Gastrocnemius medialis (tissue), 4 donors: ENCODE results near the gene F13A1. TPM values are rescaled to one million over a fixed set of nuclear protein-coding genes. Genes with fewer than 3 reads are reported as not detected.

Experiments used
- ATAC-seq, 2 donors: fragments of 150-250 bp; one replicate each; pipeline ENCODE4 v1.9.1; 2016
- DNase-seq, 2 donors: peaks; one replicate each; pipeline ENCODE4 v3.0.0-alpha.2; 2019
- H3K27ac ChIP-seq, 4 donors: fragments of 200-600 bp; sonication (generic); 1 replicate in 1 of 4; 2 replicates in 3 of 4; pipeline ENCODE4 v1.5.1; 2016 to 2018; ENCODE audit warnings: mild to moderate bottlenecking in 2 of 4, moderate library complexity in 1 of 4
- H3K27me3 ChIP-seq, 3 donors: fragments of 200-600 bp; sonication (generic) in 2 of 3; 1 replicate in 1 of 3; 2 replicates in 2 of 3; pipeline versions ENCODE4 v1.5.1 to v1.6.0; 2016 to 2019; ENCODE audit warnings: mild to moderate bottlenecking in 1 of 3, moderate library complexity in 1 of 3
- H3K36me3 ChIP-seq, 2 donors: fragments of 200-600 bp; sonication (generic) in 1 of 2; one replicate each; pipeline ENCODE4 v1.5.1; 2017 to 2018
- H3K4me1 ChIP-seq, 2 donors: fragments of 200-600 bp; sonication (generic) in 1 of 2; one replicate each; pipeline ENCODE4 v1.5.1; 2016 to 2017; ENCODE audit warnings: mild to moderate bottlenecking in 2 of 2
- H3K4me3 ChIP-seq, 4 donors: fragments of 200-600 bp; sonication (generic) in 3 of 4; 1 replicate in 1 of 4; 2 replicates in 3 of 4; pipeline ENCODE4 v1.5.1; 2016 to 2019; ENCODE audit warnings: mild to moderate bottlenecking in 2 of 4
- H3K9me3 ChIP-seq, 3 donors: fragments of 200-600 bp; sonication (generic) in 2 of 3; 1 replicate in 1 of 3; 2 replicates in 2 of 3; pipeline ENCODE4 v1.5.1; 2016 to 2019
- POLR2A ChIP-seq, 2 donors: fragments of 450-650 bp; IDR thresholded peaks; one replicate each; pipeline ENCODE4 v1.6.1; 2017; ENCODE audit warnings: antibody characterized with exemption in 2 of 2, mild to moderate bottlenecking in 2 of 2, moderate library complexity in 2 of 2
- in situ Hi-C, 4 donors: fragments of 200-750 bp; cut with MboI; loops; one replicate each; pipeline versions ENCODE4 v1.15.0 to v1.8.0; 2017; ENCODE audit warnings: low sequenced_read_pairs in 4 of 4
- intact Hi-C: fragments of 100-400 bp; cut with DNase I; formaldehyde crosslinking; loops from one replicate; pipeline ENCODE4 v1.15.1; 2023; ENCODE audit warnings: low total_unique reads
- total RNA-seq, 4 donors: library from RNA; depleted of rRNA; stranded (reverse); fragments of >200 nt; gene quantifications; one replicate each; pipeline versions ENCODE4 v1.1.0 to v1.2.3, GENCODE V29; 2016
- TF ChIP-seq, protein P1 (sequence below), 5 experiments: fragments of 450-650 bp in 3 of 5; fragments of 200-600 bp in 2 of 5; sonication (generic) in 2 of 5; IDR thresholded peaks in 4 of 5; conservative IDR thresholded peaks in 1 of 5; 1 replicate in 4 of 5; 2 replicates in 1 of 5; pipeline ENCODE4 v1.5.1; 2016 to 2019; ENCODE audit warnings: antibody characterized with exemption in 5 of 5, mild to moderate bottlenecking in 3 of 5, moderate library complexity in 3 of 5

The F13A1 gene
- total RNA-seq, 4 donors from 2014 or later = 19.9 to 61.1 (median 33.9) TPM

GRCh38 chr6:6191909-6192308 is 128.6 kb downstream of the F13A1 start:
- Histone ChIP-seq H3K27me3 (no peaks in the 10 kb centered on the region), H3K4me3 (no peak overlapping the region), H3K4me1 (no peaks in the 10 kb centered on the region), H3K36me3 (no peaks in the 10 kb centered on the region), H3K9me3 (no peaks in the 10 kb centered on the region), H3K27ac (no peak overlapping the region)
- in situ Hi-C loops = no loop called here
- DNase-seq (no peak), ATAC-seq (no peak)
- intact Hi-C loops = no loop called here
- TF ChIP-seq POLR2A (IDR thresholded peaks at IDR 0.05) = no peak
- TF ChIP-seq, protein P1, sequence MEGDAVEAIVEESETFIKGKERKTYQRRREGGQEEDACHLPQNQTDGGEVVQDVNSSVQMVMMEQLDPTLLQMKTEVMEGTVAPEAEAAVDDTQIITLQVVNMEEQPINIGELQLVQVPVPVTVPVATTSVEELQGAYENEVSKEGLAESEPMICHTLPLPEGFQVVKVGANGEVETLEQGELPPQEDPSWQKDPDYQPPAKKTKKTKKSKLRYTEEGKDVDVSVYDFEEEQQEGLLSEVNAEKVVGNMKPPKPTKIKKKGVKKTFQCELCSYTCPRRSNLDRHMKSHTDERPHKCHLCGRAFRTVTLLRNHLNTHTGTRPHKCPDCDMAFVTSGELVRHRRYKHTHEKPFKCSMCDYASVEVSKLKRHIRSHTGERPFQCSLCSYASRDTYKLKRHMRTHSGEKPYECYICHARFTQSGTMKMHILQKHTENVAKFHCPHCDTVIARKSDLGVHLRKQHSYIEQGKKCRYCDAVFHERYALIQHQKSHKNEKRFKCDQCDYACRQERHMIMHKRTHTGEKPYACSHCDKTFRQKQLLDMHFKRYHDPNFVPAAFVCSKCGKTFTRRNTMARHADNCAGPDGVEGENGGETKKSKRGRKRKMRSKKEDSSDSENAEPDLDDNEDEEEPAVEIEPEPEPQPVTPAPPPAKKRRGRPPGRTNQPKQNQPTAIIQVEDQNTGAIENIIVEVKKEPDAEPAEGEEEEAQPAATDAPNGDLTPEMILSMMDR (IDR thresholded peaks at IDR 0.05 in 4 of 5, conservative IDR thresholded peaks at IDR 0.05 in 1 of 5) = no peak

DNA sequence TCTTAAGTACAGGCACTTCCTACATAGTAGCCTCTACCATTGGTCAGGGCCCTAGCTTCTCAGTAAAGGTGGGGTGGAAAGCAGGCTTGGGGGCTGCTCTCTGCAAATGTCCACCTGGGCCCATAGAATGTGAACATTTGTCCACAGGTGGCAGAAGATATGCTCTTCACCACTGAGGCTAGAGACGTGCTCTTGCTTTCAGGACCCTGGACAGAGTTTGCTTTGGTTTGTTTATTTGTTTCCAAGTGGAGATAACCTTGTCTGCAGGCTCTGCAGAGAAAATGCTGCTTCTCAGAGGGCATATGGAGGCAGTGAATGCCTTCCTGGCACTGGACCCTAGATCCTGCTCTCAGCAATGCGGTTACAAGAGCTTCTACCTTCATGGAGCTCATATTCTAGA is 129.0 kb downstream of the F13A1 start:
- TF ChIP-seq, protein P1 (IDR thresholded peaks at IDR 0.05 in 4 of 5, conservative IDR thresholded peaks at IDR 0.05 in 1 of 5) = no peak
- TF ChIP-seq POLR2A (IDR thresholded peaks at IDR 0.05) = no peak
- H3K36me3 ChIP-seq = no peaks in the 10 kb centered on the region
- in situ Hi-C loops (no loop called here), intact Hi-C loops (no loop called here)
- no peaks in the 10 kb centered on the region for H3K27me3 ChIP-seq
- H3K4me1 ChIP-seq = no peaks in the 10 kb centered on the region
- H3K4me3 ChIP-seq = no peak overlapping the region
- H3K27ac ChIP-seq = no peak overlapping the region
- H3K9me3 ChIP-seq = no peaks in the 10 kb centered on the region
- ATAC-seq = no peak
- no peak for DNase-seq

DNA sequence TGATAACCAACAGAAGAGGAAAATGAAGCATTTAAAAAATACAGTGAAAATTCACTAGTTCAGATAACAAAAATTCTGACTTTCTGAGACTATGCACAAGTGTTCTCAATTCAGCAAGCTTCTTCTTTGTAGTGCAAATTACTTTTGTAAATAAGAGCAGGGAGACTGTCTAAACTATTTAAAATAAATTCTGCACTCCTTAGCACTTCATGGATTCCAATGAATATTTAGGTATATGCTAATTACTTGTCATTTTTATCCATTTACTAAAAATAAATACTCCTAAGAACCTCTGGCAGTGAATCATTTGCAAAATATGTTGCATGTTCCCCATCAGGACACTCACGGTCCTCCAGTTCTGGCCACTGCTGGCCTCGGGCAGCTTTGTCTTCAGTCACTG is 139.8 kb downstream of the F13A1 start:
- no peak for ATAC-seq
- Histone ChIP-seq H3K9me3 (no peaks in the 10 kb centered on the region), H3K4me1 (no peaks in the 10 kb centered on the region), H3K27ac (no peak overlapping the region), H3K36me3 (no peaks in the 10 kb centered on the region), H3K27me3 (no peaks in the 10 kb centered on the region), H3K4me3 (no peak overlapping the region)
- intact Hi-C loops = no loop called here
- no peak for TF ChIP-seq POLR2A (IDR thresholded peaks at IDR 0.05)
- TF ChIP-seq, protein P1 (IDR thresholded peaks at IDR 0.05 in 4 of 5, conservative IDR thresholded peaks at IDR 0.05 in 1 of 5) = no peak
- in situ Hi-C loops = no loop called here
- DNase-seq = no peak

- in situ Hi-C loops (no loop called here), intact Hi-C loops (no loop called here)
- no peaks in the 10 kb centered on the region for H3K4me1 ChIP-seq
- no peak overlapping the region for H3K4me3 ChIP-seq
- no peak for DNase-seq
- H3K36me3 ChIP-seq = no peaks in the 10 kb centered on the region
- H3K9me3 ChIP-seq = no peaks in the 10 kb centered on the region
- no peaks in the 10 kb centered on the region for H3K27me3 ChIP-seq
- H3K27ac ChIP-seq = no peak overlapping the region
- ATAC-seq = no peak
- TF ChIP-seq, protein P1 (IDR thresholded peaks at IDR 0.05 in 4 of 5, conservative IDR thresholded peaks at IDR 0.05 in 1 of 5) = no peak
- TF ChIP-seq POLR2A (IDR thresholded peaks at IDR 0.05) = no peak
Measured at GRCh38 chr6:6179858-6180623, 140.4 kb downstream of the F13A1 start.

GRCh38 chr6:6178795-6179194 is 141.7 kb downstream of the F13A1 start:
- intact Hi-C loops = no loop called here
- in situ Hi-C loops = no loop called here
- DNase-seq (no peak), ATAC-seq (no peak)
- Histone ChIP-seq H3K9me3 (no peaks in the 10 kb centered on the region), H3K36me3 (no peaks in the 10 kb centered on the region), H3K4me3 (no peak overlapping the region), H3K27me3 (no peaks in the 10 kb centered on the region), H3K27ac (no peak overlapping the region), H3K4me1 (no peaks in the 10 kb centered on the region)
- TF ChIP-seq POLR2A (IDR thresholded peaks at IDR 0.05) = no peak
- TF ChIP-seq, protein P1 (IDR thresholded peaks at IDR 0.05 in 4 of 5, conservative IDR thresholded peaks at IDR 0.05 in 1 of 5) = no peak
